NT2/D1 (cell line): ENCODE data around the gene ANKRD29.

ENCODE experiments used
- YY1 ChIP-seq: IDR thresholded peaks from 2 replicates; pipeline ENCODE4 v1.6.1; 2011; ENCODE audit not compliant: insufficient read length, insufficient read depth
- ZNF274 ChIP-seq: IDR thresholded peaks from 2 replicates; pipeline ENCODE4 v1.6.1; 2011; ENCODE audit warnings: mild to moderate bottlenecking, low read depth, low read length

DNA sequence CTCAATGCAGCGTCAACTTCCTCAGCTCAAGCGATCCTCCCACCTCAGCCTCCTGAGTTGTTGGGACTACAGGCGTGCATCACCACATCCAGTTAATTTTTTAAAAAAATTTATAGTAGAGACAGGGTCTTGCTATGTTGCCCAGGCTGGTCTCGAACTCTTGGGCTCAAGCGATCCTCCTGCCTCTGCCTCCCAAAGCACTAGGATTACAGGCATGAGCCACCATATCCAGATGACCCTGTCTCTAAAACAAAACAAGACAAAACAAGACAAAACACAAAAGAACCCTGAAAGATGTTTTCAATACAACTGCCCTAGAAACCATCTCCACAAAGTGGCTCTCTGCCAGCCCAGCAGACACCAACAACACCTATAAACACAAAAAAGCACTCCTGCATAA lies 31.4 kb downstream of the ANKRD29 start:
- TF ChIP-seq ZNF274 (no peak), YY1 (no peak)
